ENCODE results near the gene ELMO3. TPM values are rescaled to one million over a fixed set of nuclear protein-coding genes. Genes with fewer than 3 reads are reported as not detected.

The ELMO3 gene
- total and polyA plus RNA-seq, 2 donors (not counting 1 experiment from before 2014, with no cell fraction given) = 0.33 to 0.36 TPM

DNA sequence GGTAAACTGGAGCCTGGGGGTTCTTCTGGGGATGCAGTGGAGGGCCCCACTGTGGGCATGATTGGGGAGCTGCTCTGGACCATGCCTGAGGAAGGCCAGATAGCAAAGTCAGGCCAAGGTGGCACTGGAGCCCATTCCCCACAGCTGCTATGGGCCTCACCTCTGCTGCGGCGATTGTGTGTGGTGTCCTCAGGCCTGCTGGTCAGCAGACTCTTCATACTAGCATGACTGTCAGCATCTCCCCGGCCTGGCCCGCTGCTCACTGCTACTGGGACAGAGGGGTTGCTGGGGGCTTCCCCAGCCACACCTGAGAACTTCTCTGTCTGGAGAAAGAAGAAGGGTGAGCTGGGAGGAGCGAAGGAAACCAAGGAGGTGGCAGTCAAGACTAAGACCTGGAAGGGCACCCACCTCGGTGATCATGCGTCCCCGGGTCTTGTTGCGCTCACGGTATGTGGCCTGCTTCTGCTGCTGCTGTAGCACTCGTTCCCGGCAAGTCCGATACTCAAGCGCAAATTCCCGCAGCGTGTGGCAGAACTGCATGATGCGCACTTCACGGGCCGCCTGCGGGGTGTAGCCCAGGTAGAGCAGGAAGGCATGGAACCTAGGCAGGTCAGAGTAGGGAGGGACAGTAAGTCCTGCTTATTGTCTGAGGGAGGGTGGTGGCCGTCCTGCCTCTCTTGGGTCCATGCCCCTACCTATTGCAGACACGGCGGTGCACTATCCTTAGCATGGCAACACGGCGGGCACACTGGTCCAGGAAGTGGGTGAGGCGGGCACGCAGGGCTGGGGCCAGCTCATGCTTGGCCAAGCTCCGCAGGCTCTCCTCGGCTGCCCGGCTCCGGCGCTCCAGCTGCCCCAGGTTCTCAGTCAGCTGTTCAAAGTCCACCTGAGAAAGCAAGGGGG lies 31.2 kb downstream of the ELMO3 start:
- DNase-seq (ENCODE audit: low read depth in 2 of 2) = no peak
- Histone ChIP-seq H3K4me3 (replicated peaks in 1 of 4; ENCODE audit: control extremely low read depth in 1 of 4, insufficient read depth in 1 of 4, low read depth in 3 of 4, low read length in 4 of 4) (no peak overlapping the region), H3K9me3 (ENCODE audit: control insufficient read depth, insufficient read depth, low read depth, low read length) (no peaks in the 10 kb centered on the region), H2AFZ (ENCODE audit: low read length) (no peak overlapping the region), H3K79me2 (ENCODE audit: control insufficient read depth, insufficient read depth, low read length) (peaks cover 24% of the 10 kb centered on the region), H3K9ac (ENCODE audit: insufficient read depth, low read length) (no peak overlapping the region), H3K4me1 (ENCODE audit: control insufficient read depth, extremely low read depth, insufficient read depth, low read length) (peaks cover 6% of the 10 kb centered on the region), H3K4me2 (ENCODE audit: extremely low read depth, insufficient read depth, low read length) (no peak overlapping the region), H4K20me1 (ENCODE audit: control insufficient read depth, extremely low read depth, insufficient read depth, low read length) (no peaks in the 10 kb centered on the region), H3K36me3 (ENCODE audit: control insufficient read depth, insufficient read depth, low read length) (peaks cover 43% of the 10 kb centered on the region), H3K27ac (ENCODE audit: insufficient read depth, low read length) (no peak overlapping the region), H3K27me3 (ENCODE audit: control insufficient read depth, insufficient read depth, low read length) (no peaks in the 10 kb centered on the region)
- no peak for TF ChIP-seq CTCF (conservative IDR thresholded peaks at IDR 0.05 in 1 of 2, IDR thresholded peaks at IDR 0.05 in 1 of 2; ENCODE audit: low read depth in 1 of 2, low read length in 2 of 2)

- Histone ChIP-seq H3K4me1 (ENCODE audit: control insufficient read depth, extremely low read depth, insufficient read depth, low read length) (peaks cover 2% of the 10 kb centered on the region), H4K20me1 (ENCODE audit: control insufficient read depth, extremely low read depth, insufficient read depth, low read length) (no peaks in the 10 kb centered on the region), H3K9me3 (ENCODE audit: control insufficient read depth, insufficient read depth, low read depth, low read length) (no peaks in the 10 kb centered on the region), H3K4me3 (replicated peaks in 1 of 4; ENCODE audit: control extremely low read depth in 1 of 4, insufficient read depth in 1 of 4, low read depth in 3 of 4, low read length in 4 of 4) (no peak overlapping the region), H3K27me3 (ENCODE audit: control insufficient read depth, insufficient read depth, low read length) (no peaks in the 10 kb centered on the region), H3K9ac (ENCODE audit: insufficient read depth, low read length) (no peak overlapping the region), H3K79me2 (ENCODE audit: control insufficient read depth, insufficient read depth, low read length) (peaks cover 19% of the 10 kb centered on the region), H3K36me3 (ENCODE audit: control insufficient read depth, insufficient read depth, low read length) (peaks cover 48% of the 10 kb centered on the region), H2AFZ (ENCODE audit: low read length) (no peak overlapping the region), H3K27ac (ENCODE audit: insufficient read depth, low read length) (no peak overlapping the region), H3K4me2 (ENCODE audit: extremely low read depth, insufficient read depth, low read length) (no peak overlapping the region)
- DNase-seq (ENCODE audit: low read depth in 2 of 2) = no peak
- TF ChIP-seq CTCF (conservative IDR thresholded peaks at IDR 0.05 in 1 of 2, IDR thresholded peaks at IDR 0.05 in 1 of 2; ENCODE audit: low read depth in 1 of 2, low read length in 2 of 2) (no peak), EZH2 (IDR thresholded peaks at IDR 0.05; ENCODE audit: low read length, missing control alignments) (no peak)
These were observed 32.1 kb downstream of the ELMO3 start for GRCh38 chr16:67230809-67231660.

DNA sequence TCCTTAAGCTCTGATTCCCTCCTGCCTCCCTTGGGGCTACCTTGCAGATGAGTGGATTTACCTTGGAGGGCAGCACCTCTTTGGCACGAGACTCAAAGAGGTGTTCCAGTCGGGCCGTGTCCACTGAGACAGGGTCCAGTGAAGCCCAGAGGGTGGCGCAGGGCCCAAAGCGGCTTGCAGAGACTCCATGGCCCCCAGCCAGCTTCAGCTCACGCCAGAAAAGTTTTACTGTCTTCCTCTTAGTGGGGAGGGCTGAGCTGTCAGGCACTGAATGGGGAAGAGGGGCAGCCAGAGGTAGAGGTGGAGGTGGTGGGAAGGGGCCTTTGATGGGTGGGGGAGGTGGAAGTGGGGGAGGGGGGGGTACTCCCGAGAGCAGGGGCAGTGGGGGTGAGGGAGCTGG lies 34.7 kb downstream of the ELMO3 start:
- no peak for DNase-seq (ENCODE audit: low read depth in 2 of 2)
- Histone ChIP-seq H3K4me3 (replicated peaks in 1 of 4; ENCODE audit: control extremely low read depth in 1 of 4, insufficient read depth in 1 of 4, low read depth in 3 of 4, low read length in 4 of 4) (no peak overlapping the region), H2AFZ (ENCODE audit: low read length) (no peak overlapping the region), H3K27me3 (ENCODE audit: control insufficient read depth, insufficient read depth, low read length) (no peaks in the 10 kb centered on the region), H3K79me2 (ENCODE audit: control insufficient read depth, insufficient read depth, low read length) (peaks cover 7% of the 10 kb centered on the region), H3K4me2 (ENCODE audit: extremely low read depth, insufficient read depth, low read length) (no peak overlapping the region), H4K20me1 (ENCODE audit: control insufficient read depth, extremely low read depth, insufficient read depth, low read length) (no peaks in the 10 kb centered on the region), H3K9ac (ENCODE audit: insufficient read depth, low read length) (no peak overlapping the region), H3K4me1 (ENCODE audit: control insufficient read depth, extremely low read depth, insufficient read depth, low read length) (no peaks in the 10 kb centered on the region), H3K9me3 (ENCODE audit: control insufficient read depth, insufficient read depth, low read depth, low read length) (no peaks in the 10 kb centered on the region), H3K36me3 (ENCODE audit: control insufficient read depth, insufficient read depth, low read length) (peaks cover 64% of the 10 kb centered on the region), H3K27ac (ENCODE audit: insufficient read depth, low read length) (no peak overlapping the region)
- TF ChIP-seq EZH2 (IDR thresholded peaks at IDR 0.05; ENCODE audit: low read length, missing control alignments) (no peak), CTCF (conservative IDR thresholded peaks at IDR 0.05 in 1 of 2, IDR thresholded peaks at IDR 0.05 in 1 of 2; ENCODE audit: low read depth in 1 of 2, low read length in 2 of 2) (no peak)

All from fibroblast of lung (primary cell).